GM06990 (cell line): Measurements from ENCODE around the gene OPTC.

Experiments
- DNase-seq: peaks from one replicate; pipeline ENCODE4 v3.0.0-alpha.2; 2011; ENCODE audit not compliant: insufficient read length; ENCODE audit errors: extremely low read depth
- H3K27me3 ChIP-seq: replicated peaks from 2 replicates; pipeline ENCODE4 v1.6.0; 2011; ENCODE audit warnings: low read length; ENCODE audit not compliant: control insufficient read depth, insufficient read depth
- H3K36me3 ChIP-seq: 2 replicates; pipeline ENCODE4 v1.5.1; 2011; ENCODE audit warnings: low read length; ENCODE audit not compliant: control insufficient read depth, insufficient read depth
- H3K4me3 ChIP-seq: replicated peaks from 2 replicates; pipeline ENCODE4 v1.5.1; 2011; ENCODE audit warnings: low read depth, mild to moderate bottlenecking, control low read depth, low read length
- CTCF ChIP-seq: IDR thresholded peaks from 2 replicates; pipeline ENCODE4 v1.5.1; 2011; ENCODE audit warnings: low read length, control low read depth, mild to moderate bottlenecking, inconsistent platforms; ENCODE audit not compliant: insufficient read depth, poor library complexity, severe bottlenecking

The OPTC gene

GRCh38 chr1:203479646-203480045 is 14.3 kb upstream of the OPTC start:
- no peak for DNase-seq
- Histone ChIP-seq H3K4me3 (no peak overlapping the region), H3K36me3 (no peaks in the 10 kb centered on the region), H3K27me3 (no peaks in the 10 kb centered on the region)
- no peak for TF ChIP-seq CTCF

- H3K4me3 ChIP-seq: no peak overlapping the region
- no peak for TF ChIP-seq CTCF
These were observed 13.9 kb upstream of the OPTC start for GRCh38 chr1:203480084-203480483.

GRCh38 chr1:203480525-203481084 is 13.3 kb upstream of the OPTC start:
- no peak for DNase-seq
- Histone ChIP-seq H3K27me3 (no peaks in the 10 kb centered on the region), H3K36me3 (no peaks in the 10 kb centered on the region), H3K4me3 (no peak overlapping the region)
- TF ChIP-seq CTCF: no peak

More at GRCh38 chr1:203480084-203480483, 13.9 kb upstream of the OPTC start:
- Histone ChIP-seq H3K27me3 (no peaks in the 10 kb centered on the region), H3K36me3 (no peaks in the 10 kb centered on the region)
- no peak for DNase-seq

GRCh38 chr1:203481196-203481595 is 12.8 kb upstream of the OPTC start:
- Histone ChIP-seq H3K4me3 (no peak overlapping the region), H3K36me3 (no peaks in the 10 kb centered on the region), H3K27me3 (no peaks in the 10 kb centered on the region)
- DNase-seq: no peak
- no peak for TF ChIP-seq CTCF

- H3K36me3 ChIP-seq: no peaks in the 10 kb centered on the region
- DNase-seq: no peak
- H3K4me3 ChIP-seq: no peak overlapping the region; the same call in 1 of the 2 replicates
- H3K27me3 ChIP-seq: no peaks in the 10 kb centered on the region
- TF ChIP-seq CTCF: no peak
These were observed 7.2 kb upstream of the OPTC start for GRCh38 chr1:203486618-203487370.

- H3K36me3 ChIP-seq: no peaks in the 10 kb centered on the region
- no peak for DNase-seq
- H3K4me3 ChIP-seq: no peak overlapping the region
- TF ChIP-seq CTCF: no peak
- no peaks in the 10 kb centered on the region; the same call in 1 of the 2 replicates for H3K27me3 ChIP-seq
These were observed 5.4 kb upstream of the OPTC start for GRCh38 chr1:203488539-203488938.
